GM19023 (cell line): ENCODE measurements around the gene PLXNB2.

Experiments used
- ATAC-seq: cut with Tn5 transposase; IDR thresholded peaks from one replicate; pipeline ENCODE4 v1.9.1; 2021; ENCODE audit warnings: mild to moderate bottlenecking, moderate library complexity; ENCODE audit not compliant: unreplicated experiment

Gene PLXNB2

DNA sequence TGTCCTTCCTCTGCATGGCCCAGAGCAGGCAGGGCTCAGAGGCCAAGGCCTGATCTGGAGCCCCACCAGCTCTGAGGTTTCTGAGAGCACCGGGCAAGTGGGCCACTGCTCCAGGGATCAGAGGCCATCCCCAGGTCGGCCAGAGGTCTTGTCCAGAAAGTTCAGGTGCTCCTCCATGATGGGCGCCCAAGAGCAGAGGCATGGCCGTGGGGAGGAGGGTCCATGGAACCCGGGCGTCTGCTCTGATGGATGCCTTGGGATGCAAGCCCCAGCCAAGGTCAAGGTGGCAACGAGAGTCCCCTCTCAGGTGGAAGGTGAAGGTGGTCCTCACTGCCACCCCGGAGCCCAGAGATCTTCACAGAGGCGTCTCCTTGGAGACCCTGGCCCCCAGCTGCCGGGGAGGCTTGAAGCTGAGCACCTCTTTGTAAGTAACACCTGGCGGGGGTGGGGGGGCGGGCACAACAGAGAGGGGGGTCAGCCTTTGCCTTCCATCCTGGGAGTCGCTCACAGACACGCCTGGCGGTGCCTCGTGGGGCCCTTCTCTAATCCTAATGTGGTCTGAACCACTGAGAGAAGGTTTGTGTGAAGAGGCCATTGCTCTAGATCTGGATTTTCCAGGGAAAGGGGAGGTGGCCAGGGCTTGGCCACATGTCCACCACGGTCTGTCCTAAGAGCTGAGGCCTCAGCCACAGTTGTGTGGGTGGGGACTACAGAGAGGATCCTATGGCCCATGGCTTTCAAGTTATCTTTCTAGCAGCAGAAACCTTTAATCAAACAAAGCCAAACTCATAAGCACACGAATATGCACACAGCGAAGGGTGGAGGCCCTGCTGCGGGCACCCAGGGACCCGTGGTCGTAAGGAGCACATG lies 54.2 kb downstream of the PLXNB2 start:
- no peak for ATAC-seq

DNA sequence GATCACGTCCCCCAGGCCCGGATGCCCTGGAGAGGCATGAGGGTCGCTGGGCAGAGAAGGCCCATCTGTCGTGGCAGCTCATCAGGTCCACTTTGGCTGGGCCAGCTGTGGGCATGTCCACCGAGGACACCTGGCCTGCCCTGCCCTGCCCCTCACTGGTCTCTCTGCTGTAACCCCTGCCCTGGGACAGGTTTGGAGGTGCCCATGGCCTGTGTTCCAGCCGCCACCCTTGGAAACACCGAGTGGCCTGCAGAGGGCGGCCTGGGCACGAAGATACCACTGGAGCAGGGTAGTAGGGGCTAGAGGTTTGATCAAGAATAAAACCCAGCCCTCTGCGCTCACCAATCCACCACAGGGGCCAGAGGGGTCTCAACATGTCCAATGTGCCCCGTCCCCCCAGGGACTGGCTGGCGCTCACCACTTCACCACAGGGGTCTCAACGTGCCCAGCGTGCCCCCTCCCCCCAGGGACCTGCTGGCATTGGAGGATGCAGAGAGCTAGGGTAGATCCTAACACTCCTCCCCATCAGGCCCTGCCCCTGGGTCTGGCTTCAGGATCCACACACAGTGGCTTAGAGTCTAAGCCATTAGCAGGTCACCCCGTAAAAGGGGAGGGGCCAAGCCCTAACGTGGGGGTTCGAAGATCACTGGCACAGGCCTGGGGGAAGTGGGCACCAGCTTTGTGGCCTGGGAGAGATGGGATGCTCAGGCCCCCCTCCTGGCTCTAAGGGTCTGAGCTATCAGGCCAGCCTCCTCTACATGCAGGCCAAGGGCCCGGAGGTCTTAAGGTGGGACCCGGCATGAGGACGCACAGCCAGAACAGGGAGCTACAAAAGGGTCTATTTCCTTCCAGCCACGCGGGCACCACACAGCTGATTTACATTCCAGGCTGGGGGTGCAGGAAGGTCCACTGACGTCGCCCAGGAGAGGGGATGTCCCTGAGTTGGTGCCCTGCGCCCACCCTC lies 55.1 kb downstream of the PLXNB2 start:
- ATAC-seq, result no peak

DNA sequence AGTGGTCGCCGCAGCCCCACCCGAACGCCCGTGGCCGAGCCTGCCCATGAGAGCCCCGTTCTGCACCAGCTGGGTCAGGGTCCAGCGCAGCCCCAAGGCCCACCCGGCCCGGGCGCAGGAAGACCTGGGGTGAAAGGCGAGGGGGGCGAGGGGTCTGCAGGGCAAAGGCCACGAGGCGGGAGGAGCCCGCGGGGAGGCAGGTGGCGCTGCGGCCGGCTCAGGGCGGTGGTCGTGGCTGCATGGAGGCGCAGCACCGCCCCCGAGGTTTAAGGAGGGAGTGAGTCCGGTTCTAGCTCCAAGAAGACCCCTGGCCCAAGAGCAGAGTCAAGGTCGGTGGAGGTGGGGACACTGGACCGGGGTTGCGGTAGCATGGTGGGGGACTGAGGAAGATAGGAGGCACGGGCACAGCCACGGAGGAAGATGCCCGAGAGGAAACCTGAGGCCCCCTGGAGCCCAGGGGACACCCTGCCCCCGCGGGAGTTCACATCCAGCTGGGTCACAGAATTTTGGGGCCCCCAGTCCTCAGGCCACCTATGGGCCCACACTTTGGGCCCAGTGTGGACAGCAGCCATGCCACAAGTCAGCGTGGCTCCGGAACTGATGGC lies 55.9 kb downstream of the PLXNB2 start:
- no peak for ATAC-seq

DNA sequence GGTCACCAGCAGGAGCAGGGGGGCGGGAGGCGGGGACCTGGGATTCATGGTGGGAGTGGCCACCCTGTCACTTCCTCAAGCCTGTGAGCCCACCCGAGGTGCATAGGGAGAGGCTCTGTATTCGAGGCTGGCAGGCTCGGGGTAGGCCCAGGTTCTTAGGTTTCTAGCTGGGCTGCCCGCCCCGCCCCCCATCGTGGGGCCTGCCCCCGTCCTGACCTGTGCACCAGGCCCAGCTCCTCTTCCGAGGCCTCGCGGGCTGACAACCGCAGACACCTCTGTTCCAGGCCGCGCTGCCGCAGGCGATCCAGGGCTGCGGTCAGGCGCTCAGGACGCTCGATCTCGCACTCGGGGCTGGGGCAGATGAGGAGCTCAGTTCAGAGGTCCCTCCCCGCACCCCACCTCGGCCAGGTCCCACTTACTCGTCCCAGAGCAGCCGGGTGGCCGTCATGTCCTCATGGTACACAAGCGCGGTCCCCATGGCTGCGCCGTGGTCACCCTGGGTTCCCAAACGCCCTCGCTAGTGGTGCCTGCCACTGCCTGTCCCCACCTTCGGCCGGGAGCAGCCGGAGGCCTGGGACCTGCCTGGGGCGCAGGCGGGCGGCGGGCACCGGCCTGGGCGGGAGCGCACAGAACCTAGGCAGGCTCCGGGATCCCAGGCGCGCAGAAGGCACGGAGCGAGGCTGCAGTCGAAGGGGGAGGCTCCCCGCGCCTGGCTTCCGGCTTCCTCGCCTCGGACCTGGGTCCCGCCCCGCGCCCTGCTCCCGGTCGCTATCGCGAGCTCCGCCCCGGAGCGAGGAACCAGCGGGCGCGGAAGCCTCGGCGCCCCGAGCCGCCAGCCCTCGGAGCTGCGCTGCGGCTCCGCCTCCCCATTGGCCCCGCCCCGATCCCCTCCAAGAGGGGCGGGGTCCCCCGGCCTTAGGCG lies 56.6 kb downstream of the PLXNB2 start, which contains the start of gene HDAC10:
Gene HDAC10, minus strand, starts transcription at position 711 of the 922 bp plus-strand sequence. Its CDS starts 233 bp downstream, at position 478.
- peak; percentile 59 for ATAC-seq

- ATAC-seq, result no peak
Observed at GRCh38 chr22:50250249-50250554, 57.2 kb downstream of the PLXNB2 start.

- ATAC-seq, result no peak
Observed at GRCh38 chr22:50249341-50250248, 57.9 kb downstream of the PLXNB2 start.

- ATAC-seq, result no peak
Observed at GRCh38 chr22:50248196-50249081, 59.0 kb downstream of the PLXNB2 start.

- no peak for ATAC-seq
Observed at GRCh38 chr22:50247748-50248147, 59.7 kb downstream of the PLXNB2 start.

DNA sequence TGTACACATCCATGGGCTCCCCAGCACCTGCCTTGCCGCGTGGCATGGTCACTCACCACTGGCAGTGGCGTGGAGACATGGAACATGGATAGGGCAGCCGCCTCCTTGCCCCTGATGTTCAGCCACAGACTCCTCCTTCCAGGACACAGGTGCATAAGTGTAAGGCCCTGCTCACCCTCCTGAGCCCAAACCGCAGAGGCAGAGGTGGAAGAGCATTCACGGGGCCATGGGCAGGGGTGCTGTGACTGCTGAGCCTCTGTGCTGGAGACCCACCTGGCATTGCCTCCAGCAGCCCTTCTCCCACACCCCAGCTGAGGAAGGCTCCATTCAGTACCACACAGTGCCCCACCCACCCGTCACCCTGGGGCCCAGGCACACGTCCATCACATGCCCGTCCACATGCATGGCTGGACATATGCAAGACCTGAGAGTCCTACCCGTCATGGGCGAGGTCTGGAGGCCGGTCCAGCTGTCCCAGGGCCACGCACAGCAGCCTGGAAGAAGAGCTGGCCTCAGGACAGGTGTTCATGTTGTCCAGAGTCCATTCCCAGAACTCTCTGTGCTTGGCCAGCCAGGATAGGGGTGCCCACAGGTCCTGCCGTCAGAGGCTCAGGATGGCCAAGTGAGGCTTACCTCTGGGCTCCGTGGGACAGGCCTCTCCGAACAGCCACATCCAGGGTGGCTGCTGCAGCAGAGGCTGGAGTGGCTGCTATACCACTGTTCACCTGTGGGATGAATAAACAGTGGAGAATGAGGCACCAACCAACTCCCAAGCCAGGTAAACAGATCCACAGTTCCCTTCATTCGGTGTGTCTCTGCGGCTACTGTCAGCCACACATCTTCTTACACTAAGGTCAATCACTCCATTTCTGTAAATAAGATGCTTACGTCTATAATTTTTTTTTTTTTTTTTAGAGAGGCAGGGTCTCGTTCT lies 60.9 kb downstream of the PLXNB2 start:
- no peak for ATAC-seq

GRCh38 chr22:50245214-50246072 lies 62.0 kb downstream of the PLXNB2 start:
- ATAC-seq, result peak; percentile 8

DNA sequence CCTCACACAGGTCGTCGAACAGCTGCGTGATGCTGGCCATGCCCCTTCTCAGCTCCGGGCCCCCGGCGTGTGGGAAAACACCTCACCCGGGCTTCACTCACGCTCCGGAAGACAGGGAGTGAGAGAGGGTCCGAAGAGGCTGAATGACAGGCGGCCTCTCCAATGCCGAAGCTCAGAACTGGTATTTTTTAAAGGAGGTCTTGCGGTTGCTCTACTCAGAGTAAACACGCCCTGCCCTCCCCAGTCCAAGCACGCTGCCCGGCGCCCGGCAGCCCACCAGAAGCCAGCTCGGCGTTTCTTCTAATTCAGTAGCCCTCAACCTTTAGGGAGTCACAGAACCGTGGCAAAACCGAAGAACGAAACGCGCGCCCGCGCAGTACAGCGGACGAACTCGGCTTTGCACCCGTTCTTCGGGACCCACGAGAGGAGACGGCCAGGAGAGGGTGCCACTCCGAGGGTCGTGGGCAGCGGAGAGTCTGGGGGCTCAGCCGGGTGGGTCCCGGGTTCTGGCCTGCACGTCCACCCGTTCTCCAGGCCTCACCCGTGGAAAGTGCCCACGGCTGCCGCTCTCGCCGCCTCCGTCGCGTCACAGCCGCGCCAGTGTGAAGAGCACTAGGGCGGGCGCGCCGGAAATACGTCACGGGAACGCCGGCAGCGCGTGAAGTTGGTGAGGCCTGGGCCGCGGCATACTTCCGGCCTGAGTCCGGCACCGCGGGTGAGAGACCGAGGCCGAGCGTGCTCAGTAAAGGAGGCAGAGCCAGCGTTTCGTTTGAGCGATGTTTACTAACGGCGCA lies 62.8 kb downstream of the PLXNB2 start, which contains the start of gene TUBGCP6:
Gene TUBGCP6, minus strand, starts transcription at position 604 of the 794 bp plus-strand sequence. Its CDS starts 564 bp downstream, at position 40.
- ATAC-seq, result peak; percentile 67

- ATAC-seq, result no peak
Observed at GRCh38 chr22:50243685-50244419, 63.6 kb downstream of the PLXNB2 start.

DNA sequence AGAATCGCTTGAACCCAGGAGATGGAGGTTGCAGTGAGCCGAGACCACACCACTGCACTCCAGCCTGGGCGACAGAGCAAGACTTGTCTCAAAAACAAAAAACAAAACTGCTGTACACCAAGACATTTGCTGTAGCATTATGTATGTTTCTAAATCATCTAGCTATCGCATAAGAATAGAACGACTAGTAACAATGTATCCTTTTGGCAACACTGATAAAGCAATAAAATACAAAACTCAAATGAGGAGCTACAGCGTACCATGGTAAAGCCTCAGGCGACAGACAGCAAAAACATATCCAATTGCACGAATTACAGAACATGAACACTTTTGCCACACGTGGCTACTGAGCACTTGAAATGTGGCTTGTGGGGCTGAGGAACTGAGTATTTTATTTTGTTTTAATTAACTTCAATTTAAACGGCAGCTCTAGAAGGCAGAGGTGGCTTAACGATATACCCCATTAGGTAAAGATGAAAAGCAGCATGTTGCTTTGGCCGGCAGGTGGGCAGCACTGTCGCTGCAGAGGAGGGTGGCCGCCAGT lies 65.0 kb downstream of the PLXNB2 start:
- ATAC-seq, result no peak

DNA sequence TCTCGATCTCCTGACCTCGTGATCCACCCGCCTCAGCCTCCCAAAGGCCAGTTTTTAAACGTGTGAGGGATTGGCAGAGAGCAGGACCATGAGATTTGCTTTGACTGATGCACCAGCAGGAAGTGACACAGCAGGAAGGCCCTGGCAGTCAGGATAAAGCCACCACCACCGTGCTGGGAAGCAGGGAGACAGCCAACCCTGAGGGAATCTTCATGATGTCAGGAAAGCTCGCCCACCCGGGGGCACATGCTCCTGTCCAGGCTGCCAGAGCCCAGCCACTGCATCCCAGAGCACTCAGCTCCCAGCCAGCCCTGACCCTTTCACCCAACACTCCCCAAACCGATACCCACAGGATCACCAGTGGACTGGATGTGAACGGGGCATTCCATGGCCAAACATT lies 68.7 kb downstream of the PLXNB2 start:
- no peak for ATAC-seq
